ENCODE measurements around the gene CAMTA1. TPM values are rescaled to one million over a fixed set of nuclear protein-coding genes. Genes with fewer than 3 reads are reported as not detected.

The CAMTA1 gene
- total RNA-seq, 2 donors from 2014 or later = 105 to 113 TPM

GRCh38 chr1:6905790-6906189 is 120.5 kb downstream of the CAMTA1 start:
- Histone ChIP-seq H3K36me3 (no peaks in the 10 kb centered on the region), H3K27me3 (replicated peaks; ENCODE audit: insufficient read depth) (no peaks in the 10 kb centered on the region), H3K4me3 (no peak overlapping the region), H3K4me1 (ENCODE audit: control insufficient read depth in 1 of 2, low read depth in 2 of 2) (no peaks in the 10 kb centered on the region), H3K9me3 (no peaks in the 10 kb centered on the region), H3K27ac (no peak overlapping the region)
- DNase-seq (ENCODE audit: low spot score) (no peak), ATAC-seq (ENCODE audit: insufficient number of reproducible peaks, low FRiP score, low read depth) (no peak)
- TF ChIP-seq, protein P1, sequence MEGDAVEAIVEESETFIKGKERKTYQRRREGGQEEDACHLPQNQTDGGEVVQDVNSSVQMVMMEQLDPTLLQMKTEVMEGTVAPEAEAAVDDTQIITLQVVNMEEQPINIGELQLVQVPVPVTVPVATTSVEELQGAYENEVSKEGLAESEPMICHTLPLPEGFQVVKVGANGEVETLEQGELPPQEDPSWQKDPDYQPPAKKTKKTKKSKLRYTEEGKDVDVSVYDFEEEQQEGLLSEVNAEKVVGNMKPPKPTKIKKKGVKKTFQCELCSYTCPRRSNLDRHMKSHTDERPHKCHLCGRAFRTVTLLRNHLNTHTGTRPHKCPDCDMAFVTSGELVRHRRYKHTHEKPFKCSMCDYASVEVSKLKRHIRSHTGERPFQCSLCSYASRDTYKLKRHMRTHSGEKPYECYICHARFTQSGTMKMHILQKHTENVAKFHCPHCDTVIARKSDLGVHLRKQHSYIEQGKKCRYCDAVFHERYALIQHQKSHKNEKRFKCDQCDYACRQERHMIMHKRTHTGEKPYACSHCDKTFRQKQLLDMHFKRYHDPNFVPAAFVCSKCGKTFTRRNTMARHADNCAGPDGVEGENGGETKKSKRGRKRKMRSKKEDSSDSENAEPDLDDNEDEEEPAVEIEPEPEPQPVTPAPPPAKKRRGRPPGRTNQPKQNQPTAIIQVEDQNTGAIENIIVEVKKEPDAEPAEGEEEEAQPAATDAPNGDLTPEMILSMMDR (IDR thresholded peaks at IDR 0.05) = no peak

- ATAC-seq (ENCODE audit: insufficient number of reproducible peaks, low FRiP score, low read depth) = no peak
- TF ChIP-seq, protein P1 (IDR thresholded peaks at IDR 0.05) = no peak
- no peak for DNase-seq (ENCODE audit: low spot score)
Observed at GRCh38 chr1:6906783-6907182, 121.5 kb downstream of the CAMTA1 start.

GRCh38 chr1:6907201-6907600 is 121.9 kb downstream of the CAMTA1 start:
- TF ChIP-seq, protein P1 (IDR thresholded peaks at IDR 0.05) = no peak
- Histone ChIP-seq H3K27ac (no peak overlapping the region), H3K4me1 (ENCODE audit: control insufficient read depth in 1 of 2, low read depth in 2 of 2) (no peaks in the 10 kb centered on the region), H3K9me3 (no peaks in the 10 kb centered on the region), H3K4me3 (no peak overlapping the region), H3K27me3 (replicated peaks; ENCODE audit: insufficient read depth) (no peaks in the 10 kb centered on the region), H3K36me3 (no peaks in the 10 kb centered on the region)
- ATAC-seq (ENCODE audit: insufficient number of reproducible peaks, low FRiP score, low read depth) (no peak), DNase-seq (ENCODE audit: low spot score) (no peak)

More at GRCh38 chr1:6906783-6907182, 121.5 kb downstream of the CAMTA1 start:
- no peak overlapping the region for H3K4me3 ChIP-seq
- H3K4me1 ChIP-seq (ENCODE audit: control insufficient read depth in 1 of 2, low read depth in 2 of 2) = no peaks in the 10 kb centered on the region
- H3K36me3 ChIP-seq = no peaks in the 10 kb centered on the region
- H3K27me3 ChIP-seq (replicated peaks; ENCODE audit: insufficient read depth) = no peaks in the 10 kb centered on the region
- no peaks in the 10 kb centered on the region for H3K9me3 ChIP-seq
- H3K27ac ChIP-seq = no peak overlapping the region

DNA sequence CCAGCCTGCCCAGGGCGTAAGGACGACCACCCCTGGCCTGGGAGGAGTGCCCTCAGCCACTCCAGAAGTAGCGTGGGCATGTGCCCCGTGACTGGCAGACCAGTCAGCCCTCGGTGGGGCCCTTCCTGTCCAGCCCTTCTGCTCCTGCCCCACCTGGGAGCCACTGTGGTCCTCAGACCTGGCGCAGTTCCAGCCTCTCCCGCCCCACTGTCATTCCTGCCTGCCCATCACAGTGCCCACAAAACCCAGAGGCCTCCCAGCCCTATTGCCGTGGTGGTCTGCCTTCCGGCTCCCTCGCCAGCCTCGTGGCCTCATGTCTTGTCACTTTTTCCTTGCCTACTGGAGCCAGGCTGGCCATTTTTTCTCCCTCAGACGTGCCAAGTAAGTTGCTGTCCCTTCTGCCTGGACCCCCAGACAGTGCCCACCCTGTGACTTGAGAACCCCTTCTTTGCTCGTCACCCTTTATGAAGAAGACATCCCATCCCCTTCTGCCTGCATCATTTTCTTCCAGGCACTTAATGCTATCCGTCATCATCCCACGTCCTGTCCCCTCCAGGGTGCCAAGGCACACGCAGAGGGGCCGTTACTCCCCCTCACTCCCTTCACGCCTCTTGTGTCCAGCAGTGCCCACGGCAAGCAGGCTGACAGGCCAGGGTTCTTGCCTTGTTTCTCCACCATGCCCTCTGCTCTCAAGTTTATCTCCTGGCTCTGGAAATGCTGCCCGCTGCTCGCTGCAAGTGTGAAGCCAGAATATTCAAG is 122.6 kb downstream of the CAMTA1 start:
- H3K4me1 ChIP-seq (ENCODE audit: control insufficient read depth in 1 of 2, low read depth in 2 of 2) = no peaks in the 10 kb centered on the region
- H3K27me3 ChIP-seq (replicated peaks; ENCODE audit: insufficient read depth) = no peaks in the 10 kb centered on the region
- no peaks in the 10 kb centered on the region for H3K36me3 ChIP-seq
- ATAC-seq (ENCODE audit: insufficient number of reproducible peaks, low FRiP score, low read depth) (no peak), DNase-seq (ENCODE audit: low spot score) (no peak)
- H3K9me3 ChIP-seq = no peaks in the 10 kb centered on the region
- H3K27ac ChIP-seq = no peak overlapping the region
- TF ChIP-seq, protein P1 (IDR thresholded peaks at IDR 0.05) = no peak
- H3K4me3 ChIP-seq = no peak overlapping the region

DNA sequence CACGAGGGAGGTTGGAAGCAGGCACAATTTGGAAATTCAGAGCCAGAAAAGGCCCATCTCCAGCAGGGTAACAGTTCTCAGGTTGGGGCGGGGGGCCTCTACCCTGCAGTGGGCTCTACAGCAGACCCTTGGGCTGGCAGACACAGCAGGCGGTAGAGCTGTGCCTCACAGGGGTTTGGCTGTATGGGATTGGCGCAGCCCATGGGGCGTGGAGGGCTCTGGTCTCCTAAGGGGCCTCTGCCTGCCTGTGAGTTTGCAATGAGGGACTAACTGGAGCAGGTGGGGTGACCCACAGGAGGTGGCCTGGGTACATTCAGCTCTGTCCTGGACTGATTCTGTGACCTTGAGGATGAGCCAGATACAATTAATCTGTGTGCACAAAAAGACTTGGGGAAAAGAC is 124.1 kb downstream of the CAMTA1 start:
- no peaks in the 10 kb centered on the region for H3K27me3 ChIP-seq (replicated peaks; ENCODE audit: insufficient read depth)
- no peaks in the 10 kb centered on the region for H3K36me3 ChIP-seq
- ATAC-seq (ENCODE audit: insufficient number of reproducible peaks, low FRiP score, low read depth) (no peak), DNase-seq (ENCODE audit: low spot score) (no peak)
- H3K4me3 ChIP-seq = no peak overlapping the region
- no peak overlapping the region for H3K27ac ChIP-seq
- no peaks in the 10 kb centered on the region for H3K9me3 ChIP-seq
- TF ChIP-seq, protein P1 (IDR thresholded peaks at IDR 0.05) = no peak
- H3K4me1 ChIP-seq (ENCODE audit: control insufficient read depth in 1 of 2, low read depth in 2 of 2) = no peaks in the 10 kb centered on the region
